Myocyte (in vitro differentiated cells): ENCODE data around the gene TMEM145. TPM values are rescaled to one million over a fixed set of nuclear protein-coding genes. Genes with fewer than 3 reads are reported as not detected.
"Not testable (repeated sequence)": the region's sequence is repeated elsewhere in the genome, so short reads cannot be mapped to it uniquely, and the experiment has no call there.

Experiments used
- DNase-seq: peaks from one replicate; pipeline ENCODE4 v3.0.0-alpha.2; 2012; ENCODE audit warnings: low read depth
- total RNA-seq: library from RNA; depleted of rRNA; stranded (reverse); fragments of >200 nt; gene quantifications from 2 replicates; pipeline ENCODE4 v1.2.3, GENCODE V29; 2014

The TMEM145 gene
- total RNA-seq, 1 donor from 2014 or later: 1.6 TPM

DNA sequence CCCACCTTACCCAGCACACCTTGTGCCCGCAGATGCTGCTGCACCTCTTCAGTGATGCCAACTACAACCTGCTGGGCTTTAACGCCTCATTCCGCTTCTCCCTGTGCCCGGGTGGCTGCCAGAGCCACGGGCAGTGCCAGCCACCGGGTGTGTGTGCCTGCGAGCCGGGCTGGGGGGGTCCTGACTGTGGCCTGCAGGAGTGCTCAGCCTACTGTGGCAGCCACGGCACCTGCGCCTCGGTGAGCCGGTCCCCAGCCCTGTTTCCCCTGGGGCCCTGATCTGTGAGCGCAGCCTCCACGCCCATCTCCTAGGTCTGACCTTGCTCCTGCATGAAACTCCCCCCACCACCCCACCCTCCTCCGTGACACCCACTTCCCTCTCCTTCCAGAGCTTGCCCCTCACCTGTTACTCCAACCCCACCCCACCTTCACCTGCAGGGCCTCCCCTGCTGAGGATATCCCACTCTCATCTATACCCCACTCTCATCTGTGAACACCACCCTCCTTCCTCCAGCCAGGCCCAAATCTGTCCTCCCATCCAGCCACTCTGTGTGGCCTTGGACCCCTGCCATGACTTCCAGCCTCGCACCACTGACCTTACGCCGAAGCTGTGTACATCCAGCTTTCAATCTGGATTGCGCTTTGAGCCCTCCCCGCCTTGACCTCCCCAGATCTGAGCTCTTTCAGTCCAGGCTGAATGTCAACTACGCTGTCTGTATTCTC, 21.0 kb downstream of the TMEM145 start:
- no peak for DNase-seq

DNA sequence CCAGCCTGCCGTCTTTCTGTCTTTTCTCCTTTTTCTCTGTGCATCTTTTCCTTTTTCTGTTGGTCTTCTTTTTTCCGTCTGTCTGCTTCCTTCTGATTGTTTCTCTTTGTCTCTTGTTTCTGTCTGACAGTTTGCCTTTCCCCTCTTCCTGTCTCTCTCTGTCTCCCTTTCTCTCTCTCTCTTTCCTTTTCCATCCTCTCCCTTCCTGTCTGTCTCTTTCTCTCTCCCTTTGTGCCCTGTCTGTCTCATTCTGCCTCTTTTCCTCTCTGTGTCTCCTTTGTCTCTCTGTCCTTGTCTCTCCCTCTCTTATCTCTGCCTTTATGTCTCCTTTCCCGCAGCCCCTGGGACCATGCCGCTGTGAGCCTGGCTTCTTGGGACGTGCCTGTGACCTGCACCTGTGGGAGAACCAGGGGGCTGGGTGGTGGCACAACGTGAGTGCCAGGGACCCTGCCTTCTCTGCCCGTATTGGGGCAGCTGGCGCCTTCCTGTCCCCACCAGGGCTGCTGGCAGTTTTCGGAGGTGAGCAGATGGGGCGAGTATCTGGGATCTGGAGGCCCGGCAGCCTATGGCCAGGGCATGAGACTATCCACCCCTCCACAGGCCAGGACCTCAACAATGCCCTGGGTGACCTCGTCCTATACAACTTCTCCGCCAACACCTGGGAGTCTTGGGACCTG, 21.7 kb downstream of the TMEM145 start:
- no peak for DNase-seq

DNA sequence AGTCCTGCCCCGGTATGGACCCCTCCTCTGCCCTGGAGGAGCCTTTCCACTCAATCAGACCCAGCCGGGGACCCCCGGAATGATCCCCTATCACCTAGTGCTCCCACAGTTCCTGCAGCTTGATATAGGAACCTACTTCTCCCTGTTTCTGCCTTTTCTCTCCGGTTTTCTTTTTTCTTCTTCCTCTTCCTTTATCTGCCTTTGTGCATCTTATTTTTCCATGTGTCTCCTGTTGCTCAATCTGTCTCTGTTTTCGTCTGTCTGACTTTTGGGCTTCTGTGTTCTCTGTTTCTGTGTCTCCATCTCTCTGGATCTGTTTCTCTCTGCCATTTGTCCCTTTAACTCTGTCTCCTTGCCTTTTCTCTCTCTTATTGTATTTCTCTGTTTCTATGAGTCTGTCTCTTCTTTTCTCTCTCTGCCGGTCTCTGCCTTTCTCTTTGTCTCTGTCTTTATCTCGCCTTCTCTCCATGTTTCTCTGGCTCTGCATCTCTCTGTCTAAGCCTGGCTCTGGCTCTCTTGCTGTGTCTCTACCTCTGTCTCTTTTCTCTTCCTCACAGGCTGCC, 22.3 kb downstream of the TMEM145 start:
- no peak for DNase-seq

DNA sequence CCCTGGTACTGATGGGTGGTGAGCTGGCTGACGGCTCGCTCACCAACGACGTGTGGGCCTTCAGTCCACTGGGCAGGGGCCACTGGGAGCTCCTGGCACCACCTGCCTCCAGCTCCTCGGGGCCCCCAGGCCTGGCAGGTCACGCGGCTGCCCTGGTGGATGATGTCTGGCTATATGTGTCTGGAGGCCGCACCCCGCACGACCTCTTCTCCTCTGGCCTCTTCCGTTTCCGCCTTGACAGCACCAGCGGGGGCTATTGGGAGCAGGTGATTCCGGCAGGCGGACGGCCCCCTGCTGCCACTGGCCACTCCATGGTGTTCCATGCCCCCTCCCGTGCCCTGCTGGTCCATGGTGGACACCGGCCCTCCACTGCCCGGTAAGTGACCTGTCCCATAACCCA, 22.9 kb downstream of the TMEM145 start:
- no peak for DNase-seq

DNA sequence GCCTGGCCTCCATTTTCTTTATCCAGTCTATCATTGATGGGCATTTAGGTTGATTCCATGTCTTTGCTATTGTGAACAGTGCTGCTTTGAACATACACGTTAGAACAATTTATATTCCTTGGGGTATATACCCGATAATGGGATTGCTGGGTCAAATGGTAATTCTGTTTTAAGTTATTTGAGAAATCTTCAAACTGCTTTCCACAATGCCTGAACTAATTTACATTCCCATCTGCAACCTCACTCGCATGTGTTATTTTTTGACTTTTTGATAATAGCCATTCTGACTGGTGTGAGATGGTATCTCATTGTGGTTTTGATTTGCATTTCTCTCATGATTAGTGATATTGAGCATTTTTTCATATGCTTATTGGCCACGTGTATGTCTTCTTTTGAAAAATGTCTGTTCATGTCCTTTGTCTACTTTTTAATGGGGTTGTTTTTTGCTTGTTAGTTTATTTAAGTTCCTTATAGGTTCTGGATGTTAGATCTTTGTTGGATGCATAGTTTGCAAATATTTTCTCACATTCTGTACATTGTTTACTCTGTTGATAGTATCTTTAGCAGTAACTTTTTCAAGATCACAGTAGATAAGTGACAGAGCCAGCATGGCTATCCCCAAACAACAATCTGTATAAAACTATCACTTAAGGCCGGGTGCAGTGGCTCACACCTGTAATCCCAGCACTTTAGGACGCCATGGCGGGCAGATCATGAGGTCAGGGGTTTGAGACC, 26.2 kb downstream of the TMEM145 start:
- DNase-seq: not testable (repeated sequence)

DNA sequence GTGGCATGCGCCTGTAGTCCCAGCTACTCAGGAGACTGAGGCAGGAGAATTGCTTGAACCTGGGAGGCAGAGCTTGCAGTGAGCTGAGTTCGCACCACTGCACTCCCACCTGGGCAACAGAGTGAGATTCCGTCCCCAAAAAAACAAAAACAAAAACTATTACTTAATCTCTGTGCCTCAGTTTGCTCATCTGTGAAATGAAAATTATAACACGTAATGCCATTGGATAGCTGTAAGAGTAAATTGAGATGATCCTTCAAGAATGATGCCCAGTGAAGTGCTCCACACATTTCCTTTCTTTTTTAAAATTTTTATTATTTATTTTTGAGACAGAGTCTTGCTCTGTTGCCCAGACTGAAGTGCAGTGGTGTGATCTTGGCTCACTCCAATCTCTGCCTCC, 26.8 kb downstream of the TMEM145 start:
- not testable (repeated sequence) for DNase-seq

DNA sequence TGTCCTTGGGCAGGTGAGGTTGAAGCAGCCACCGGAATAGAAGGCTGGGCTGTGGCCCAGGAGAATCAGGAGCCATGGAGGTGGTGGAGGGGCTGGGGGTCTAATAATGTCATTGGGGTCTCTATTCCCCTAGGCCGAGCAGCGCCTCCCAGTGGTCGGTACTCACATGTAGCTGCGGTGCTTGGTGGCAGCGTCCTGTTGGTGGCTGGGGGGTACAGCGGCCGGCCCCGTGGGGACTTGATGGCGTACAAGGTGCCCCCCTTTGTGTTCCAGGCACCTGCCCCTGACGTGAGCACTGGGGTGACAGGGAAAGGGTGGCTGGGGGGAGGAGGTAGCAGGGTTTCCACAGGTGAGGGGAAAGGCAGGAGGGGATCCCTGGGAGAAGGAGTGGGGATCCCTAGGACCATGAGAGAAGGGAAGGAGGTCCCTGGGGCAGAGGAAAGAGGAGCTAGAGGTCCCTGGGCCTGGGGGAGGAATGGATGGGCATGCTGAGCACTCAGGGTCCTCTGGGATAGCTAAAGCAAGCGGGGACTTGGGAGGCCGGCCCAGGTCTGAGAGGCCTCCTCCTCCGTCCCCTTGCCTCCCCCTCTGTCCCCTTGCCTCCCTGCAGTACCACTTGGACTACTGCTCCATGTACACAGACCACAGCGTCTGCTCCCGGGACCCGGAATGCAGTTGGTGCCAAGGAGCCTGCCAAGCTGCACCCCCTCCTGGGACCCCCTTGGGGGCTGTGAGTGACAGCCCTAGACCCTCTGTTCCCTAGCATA, 30.4 kb downstream of the TMEM145 start:
- no peak for DNase-seq

DNA sequence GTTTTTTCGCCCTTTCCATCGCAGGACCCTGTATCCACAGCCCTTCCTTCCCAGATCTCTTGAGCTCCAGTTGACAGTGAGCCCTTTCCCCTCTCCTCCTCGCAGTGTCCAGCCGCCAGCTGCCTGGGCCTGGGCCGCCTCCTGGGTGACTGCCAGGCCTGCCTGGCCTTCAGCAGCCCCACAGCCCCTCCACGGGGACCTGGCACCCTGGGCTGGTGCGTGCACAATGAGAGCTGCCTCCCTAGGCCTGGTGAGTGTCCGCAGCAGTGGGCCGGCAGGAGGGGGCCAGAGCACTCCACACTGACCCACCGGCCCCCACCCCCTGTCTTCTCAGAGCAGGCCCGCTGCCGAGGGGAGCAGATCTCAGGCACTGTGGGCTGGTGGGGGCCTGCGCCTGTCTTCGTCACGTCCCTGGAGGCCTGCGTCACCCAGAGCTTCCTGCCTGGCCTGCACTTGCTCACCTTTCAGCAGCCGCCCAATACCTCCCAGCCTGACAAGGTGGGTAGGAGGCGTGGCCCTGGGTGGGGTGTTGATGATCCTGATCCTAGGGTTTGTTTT, 31.3 kb downstream of the TMEM145 start:
- no peak for DNase-seq

DNA sequence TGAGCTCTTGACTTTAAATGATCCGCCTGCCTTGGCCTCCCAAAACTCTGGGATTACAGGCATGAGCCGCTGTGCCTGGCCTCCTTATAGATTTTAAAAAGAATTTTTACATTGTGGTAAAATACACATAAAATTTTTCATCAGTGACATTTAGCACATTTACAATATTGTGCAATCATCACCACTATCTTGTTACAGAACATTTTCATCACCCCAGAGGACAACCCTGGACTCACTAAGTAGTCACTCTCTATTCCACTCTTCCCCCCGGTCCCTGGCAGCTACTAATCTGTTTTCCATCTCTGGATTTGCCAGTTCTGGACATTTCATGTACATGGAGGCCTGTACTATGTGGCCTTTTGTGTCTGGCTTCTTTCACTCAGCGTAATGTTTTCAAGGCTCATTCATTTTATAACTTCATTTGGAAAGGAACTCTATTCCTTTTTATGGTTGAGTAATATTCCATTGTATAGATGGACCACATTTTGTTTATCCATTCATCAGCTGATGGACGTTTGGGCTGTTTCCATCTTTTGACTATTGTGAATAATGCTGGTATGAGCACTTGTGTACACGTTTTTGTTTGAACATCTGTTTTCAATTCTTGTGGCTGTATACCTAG, 32.2 kb downstream of the TMEM145 start:
- no peak for DNase-seq

DNA sequence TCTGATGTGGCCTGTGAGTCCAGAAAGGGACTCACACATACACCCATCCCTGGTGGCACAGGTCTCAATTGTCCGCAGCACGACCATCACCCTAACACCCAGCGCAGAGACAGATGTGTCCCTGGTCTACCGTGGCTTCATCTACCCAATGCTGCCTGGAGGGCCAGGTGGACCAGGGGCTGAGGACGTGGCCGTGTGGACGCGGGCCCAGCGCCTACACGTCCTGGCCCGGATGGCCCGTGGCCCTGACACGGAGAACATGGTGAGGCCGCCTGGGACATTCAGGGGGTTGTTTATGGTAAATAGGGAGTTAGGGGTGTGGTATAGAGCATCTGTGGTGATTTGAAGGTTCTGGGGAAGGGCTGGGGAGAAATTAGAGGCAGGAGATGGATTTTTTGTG, 35.1 kb downstream of the TMEM145 start:
- DNase-seq: no peak

DNA sequence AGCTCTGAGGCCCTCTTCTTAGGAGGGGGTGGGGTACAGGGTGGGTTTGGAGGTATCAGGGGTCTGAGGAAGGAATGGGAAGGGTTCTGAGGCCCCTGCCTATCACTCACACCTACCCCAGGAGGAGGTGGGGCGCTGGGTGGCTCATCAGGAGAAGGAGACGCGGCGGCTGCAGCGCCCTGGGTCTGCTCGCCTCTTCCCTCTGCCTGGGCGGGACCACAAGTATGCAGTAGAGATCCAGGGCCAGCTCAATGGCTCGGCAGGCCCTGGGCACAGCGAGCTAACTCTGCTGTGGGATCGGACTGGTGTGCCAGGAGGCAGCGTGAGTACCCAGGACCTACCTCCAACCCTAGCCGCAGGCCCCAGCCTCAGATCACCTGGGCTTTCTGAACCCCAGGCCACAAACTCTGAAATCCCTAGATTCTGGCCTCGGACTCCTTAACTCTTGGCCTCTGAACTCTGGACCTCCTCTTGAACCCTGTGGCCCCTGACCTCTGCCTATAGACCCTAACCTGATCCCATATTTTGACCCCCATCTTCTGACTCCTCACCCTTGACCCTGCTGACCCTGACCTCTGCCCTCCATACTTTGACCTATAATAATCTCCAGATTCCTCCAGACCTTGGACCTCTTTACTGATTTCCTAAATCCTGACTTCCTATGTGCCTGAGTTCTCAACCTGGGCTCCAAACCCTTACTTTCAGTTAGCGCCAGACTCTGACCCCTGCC, 36.4 kb downstream of the TMEM145 start:
- no peak for DNase-seq

DNA sequence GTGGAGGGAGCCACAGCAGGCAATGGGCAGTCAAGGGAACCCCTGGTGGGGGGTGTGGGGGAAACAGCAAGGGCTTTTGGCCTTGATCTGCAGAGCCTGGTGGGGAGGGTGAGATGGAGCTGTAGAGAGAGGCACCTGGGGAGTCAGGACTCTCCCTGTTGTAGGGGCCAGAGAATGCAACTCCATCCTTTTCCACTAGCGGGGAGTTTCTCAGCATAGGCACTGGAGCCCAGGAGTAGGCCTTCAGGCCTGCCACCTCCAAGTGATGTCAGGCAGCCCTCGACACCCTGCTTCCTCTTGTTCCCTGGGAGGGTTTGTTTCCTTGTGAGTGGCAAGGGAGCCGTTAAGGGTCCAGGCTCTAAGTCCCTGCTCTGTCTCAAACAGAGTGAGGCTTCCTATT, 37.3 kb downstream of the TMEM145 start:
- DNase-seq: no peak

DNA sequence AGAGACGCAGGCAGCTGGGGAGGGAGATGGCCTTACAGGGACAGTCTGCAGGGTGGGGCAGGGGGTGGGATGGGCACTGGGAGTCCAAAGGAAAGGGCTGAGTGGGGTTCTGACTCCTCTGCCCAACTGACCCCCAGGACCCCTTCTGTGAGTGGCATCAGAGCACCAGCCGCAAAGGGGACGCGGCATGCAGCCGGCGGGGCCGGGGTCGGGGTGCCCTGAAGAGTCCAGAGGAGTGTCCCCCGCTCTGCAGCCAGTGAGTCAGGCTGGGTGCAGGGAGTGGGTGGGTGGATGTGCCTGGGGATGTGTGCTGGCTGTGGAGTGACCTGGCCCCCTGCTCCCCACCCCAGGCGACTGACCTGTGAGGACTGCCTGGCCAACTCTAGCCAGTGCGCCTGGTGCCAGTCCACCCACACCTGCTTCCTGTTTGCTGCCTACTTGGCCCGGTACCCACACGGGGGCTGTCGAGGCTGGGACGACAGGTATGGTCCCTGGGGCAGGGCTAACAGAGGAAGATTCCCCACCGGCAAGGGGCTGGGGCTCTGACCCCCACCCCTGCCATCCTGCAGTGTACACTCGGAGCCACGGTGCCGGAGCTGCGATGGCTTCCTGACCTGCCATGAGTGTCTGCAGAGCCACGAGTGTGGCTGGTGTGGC, 38.1 kb downstream of the TMEM145 start:
- no peak for DNase-seq

DNA sequence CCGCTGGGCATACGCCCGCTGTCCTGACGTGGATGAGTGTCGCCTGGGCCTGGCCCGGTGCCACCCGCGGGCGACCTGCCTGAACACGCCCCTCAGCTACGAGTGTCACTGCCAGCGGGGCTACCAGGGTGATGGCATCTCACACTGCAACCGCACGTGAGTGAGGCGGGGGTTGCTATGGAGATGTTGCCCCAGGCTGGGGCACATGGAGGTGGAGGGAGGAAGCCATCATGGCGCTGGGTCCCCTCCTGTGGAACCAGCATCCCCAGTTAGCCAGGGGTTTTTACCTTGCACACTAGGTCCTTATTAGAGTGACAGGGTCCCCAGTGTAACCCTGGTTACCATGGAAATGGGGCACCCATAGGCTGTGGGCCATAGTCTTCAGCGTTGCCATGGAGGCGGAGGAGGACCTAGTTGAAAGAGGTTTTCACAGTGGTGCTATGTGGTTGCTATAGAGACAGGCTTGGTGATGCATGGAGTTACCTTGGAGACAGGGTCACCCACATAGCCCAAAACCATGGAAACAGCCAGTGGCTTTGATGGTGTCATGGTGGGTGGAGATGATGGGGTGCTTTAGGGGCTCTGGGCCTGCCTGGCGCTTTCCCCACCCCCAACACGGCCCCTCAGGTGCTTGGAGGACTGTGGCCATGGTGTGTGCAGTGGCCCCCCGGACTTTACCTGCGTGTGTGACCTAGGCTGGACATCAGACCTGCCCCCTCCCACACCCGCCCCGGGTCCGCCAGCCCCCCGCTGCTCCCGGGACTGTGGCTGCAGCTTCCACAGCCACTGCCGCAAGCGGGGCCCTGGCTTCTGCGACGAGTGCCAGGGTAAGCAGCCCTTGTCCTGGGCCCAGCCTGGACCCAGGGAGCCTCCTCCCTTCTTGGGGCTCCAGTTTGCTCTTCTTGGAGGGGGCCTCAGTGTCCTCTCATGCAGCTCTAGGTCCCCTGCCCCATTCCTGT, 39.5 kb downstream of the TMEM145 start:
- no peak for DNase-seq

DNA sequence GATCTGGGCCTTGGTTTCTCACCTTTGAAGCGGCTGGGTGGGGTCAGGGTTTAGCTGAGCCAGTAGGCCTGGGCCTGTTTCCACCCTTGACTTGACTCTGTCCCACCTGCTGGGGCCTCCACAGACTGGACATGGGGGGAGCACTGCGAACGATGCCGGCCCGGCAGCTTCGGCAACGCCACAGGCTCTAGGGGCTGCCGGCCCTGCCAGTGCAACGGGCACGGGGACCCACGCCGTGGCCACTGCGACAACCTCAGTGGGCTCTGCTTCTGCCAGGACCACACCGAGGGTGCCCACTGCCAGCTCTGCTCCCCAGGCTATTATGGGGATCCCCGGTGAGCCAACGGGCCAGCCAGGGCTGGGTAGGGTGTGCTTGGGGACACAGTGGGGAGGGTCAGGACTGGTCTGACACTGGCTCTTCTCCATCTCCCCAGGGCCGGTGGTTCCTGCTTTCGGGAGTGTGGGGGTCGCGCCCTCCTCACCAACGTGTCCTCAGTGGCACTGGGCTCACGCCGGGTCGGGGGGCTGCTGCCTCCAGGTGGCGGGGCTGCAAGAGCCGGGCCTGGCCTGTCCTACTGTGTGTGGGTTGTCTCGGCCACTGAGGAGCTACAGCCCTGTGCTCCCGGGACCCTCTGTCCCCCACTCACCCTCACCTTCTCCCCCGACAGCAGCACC, 40.4 kb downstream of the TMEM145 start:
- DNase-seq: no peak

DNA sequence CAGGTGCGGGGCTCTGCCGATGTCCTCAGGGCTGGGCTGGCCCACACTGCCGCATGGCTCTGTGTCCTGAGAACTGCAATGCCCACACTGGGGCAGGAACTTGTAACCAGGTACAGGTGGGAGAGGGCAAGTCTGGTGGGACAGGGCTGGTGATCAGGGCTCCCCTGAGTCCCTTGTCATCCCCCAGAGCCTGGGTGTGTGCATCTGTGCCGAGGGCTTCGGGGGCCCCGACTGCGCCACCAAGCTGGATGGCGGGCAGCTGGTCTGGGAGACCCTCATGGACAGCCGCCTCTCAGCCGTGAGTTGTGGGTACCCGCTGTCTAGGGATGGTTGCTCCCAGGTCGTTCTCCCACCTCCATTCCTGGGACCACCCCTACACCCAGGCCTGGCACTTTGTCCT, 42.8 kb downstream of the TMEM145 start:
- DNase-seq: no peak

DNA sequence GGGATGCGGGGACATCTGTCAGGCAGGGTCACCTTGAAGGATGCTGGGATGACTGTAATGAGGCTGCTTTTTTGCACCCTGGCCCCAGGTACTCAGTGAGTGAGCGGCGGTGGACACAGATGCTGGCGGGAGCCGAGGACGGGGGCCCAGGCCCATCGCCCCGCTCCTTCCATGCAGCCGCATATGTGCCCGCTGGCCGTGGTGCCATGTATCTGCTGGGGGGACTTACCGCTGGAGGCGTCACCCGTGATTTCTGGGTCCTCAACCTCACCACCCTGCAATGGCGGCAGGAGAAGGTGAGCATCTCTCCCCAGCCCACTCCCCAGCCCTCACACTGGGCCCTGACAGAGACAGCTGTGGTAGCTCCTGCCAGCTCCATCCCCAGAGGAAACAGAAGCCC, 43.6 kb downstream of the TMEM145 start:
- DNase-seq: no peak

DNA sequence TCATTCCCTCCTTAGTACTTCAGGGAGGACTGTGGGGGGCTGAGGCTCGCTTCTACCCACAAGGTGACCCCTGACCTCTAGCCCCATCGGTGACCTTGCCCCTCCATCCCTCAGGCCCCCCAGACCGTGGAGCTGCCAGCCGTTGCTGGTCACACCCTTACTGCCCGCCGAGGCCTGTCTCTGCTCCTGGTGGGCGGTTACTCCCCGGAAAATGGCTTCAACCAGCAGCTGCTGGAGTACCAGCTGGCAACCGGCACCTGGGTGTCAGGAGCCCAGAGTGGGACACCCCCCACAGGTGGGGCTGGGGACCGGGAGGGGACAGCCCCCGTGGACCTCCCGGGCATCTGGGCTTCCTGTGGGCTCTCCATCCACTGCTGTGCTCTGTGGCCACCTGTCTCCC, 44.2 kb downstream of the TMEM145 start:
- no peak for DNase-seq
